HG03432 (cell line): ENCODE results near the gene RNF167.
"Not testable (repeated sequence)": the region's sequence is repeated elsewhere in the genome, so short reads cannot be mapped to it uniquely, and the experiment has no call there.

Experiments
- ATAC-seq: cut with Tn5 transposase; IDR thresholded peaks from one replicate; pipeline ENCODE4 v1.9.1; 2021; ENCODE audit warnings: mild to moderate bottlenecking, moderate library complexity; ENCODE audit not compliant: unreplicated experiment

The RNF167 gene

GRCh38 chr17:4901648-4902344 is 38.3 kb upstream of the RNF167 start:
- no peak for ATAC-seq

- ATAC-seq = no peak
Observed at GRCh38 chr17:4902540-4902939, 37.5 kb upstream of the RNF167 start.

- ATAC-seq = no peak
Observed at GRCh38 chr17:4903051-4903818, 36.8 kb upstream of the RNF167 start, which contains the start of gene CHRNE. TSS of gene CHRNE (minus strand) at chr17:4903098. CDS start at chr17:4903063, 35 bp downstream.

DNA sequence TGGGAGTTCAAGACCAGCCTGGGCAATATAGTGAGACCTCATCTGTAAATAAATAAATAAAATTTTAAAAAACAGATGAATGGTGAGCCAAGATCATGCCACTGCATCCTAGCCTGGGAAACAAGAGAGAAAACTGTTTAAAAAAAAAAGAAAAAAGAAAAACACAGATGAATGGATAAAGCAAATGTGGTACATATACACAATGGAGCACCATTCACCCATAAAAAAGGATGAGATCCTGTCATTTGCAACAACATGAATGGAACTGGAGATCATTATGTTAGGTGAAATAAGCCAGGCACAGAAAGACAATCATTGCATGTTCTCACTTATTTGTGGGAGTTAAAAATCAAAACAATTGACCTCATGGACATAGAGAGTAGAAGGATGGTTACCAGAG is 33.4 kb upstream of the RNF167 start:
- ATAC-seq = not testable (repeated sequence)

DNA sequence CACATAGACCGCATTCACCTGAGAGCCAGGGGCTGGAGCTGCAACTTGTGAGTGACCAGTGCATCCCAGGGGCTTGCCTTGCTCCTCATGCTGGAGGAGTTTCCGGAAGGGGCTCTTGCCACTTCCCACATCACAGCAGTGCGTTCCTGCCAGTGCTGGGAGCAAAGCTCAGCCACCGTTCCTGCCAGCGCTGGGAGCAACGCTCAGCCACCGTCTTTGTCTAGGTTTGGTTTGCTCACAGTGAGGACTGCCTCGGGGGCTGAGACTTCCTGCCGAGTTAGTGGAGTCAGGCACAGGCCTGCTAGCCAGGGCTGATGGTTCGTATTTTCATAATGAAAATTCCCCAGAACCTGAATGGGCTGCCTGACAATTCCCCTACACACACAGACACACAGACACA is 31.8 kb upstream of the RNF167 start:
- no peak for ATAC-seq

GRCh38 chr17:4908711-4909496 is 31.2 kb upstream of the RNF167 start:
- ATAC-seq = no peak

- ATAC-seq = no peak
Observed at GRCh38 chr17:4913994-4914393, 26.1 kb upstream of the RNF167 start.

- not testable (repeated sequence) for ATAC-seq
Observed at GRCh38 chr17:4914551-4914950, 25.5 kb upstream of the RNF167 start.

- ATAC-seq = no peak
Observed at GRCh38 chr17:4919511-4920047, 20.5 kb upstream of the RNF167 start.

- no peak for ATAC-seq
Observed at GRCh38 chr17:4920351-4921048, 19.6 kb upstream of the RNF167 start.

DNA sequence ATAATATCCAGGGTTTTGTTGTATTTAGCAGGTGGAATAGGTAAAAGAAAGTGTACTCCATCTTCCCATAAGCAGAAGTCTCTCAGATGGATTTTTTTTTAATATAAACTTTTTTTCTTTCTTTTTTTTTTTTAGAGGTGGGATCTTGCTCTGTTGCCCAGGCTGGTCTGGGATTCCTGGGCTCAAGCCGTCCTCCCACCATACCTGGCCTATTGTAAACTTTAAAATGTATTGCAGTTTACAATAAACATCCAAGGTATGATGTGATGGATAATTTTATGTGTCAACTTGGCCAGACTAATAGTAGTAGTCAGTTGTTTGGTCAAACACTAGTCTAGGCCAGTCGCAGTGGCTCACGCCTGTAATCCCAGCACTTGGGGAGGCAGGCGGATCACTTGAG is 18.7 kb upstream of the RNF167 start:
- ATAC-seq = no peak

- ATAC-seq = not testable (repeated sequence)
Observed at GRCh38 chr17:4926577-4927335, 13.3 kb upstream of the RNF167 start.

DNA sequence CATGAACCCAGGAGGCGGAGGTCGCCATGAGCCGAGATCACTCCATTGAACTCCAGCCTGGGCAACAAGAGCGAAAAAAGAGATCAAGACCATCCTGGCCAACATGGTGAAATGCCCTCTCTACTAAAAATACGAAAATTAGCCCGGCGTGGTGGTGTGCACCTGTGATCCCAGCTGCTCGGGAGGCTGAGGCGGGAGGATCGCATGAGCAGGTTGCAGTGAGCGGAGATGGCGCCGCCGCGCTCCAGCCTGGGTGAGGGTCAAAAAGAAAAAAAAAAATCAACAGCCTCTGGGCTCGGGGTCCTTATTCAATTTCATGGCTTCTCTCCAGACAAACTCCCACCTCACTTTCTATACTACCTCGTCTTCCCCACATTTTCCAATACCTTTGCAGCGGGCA is 11.2 kb upstream of the RNF167 start:
- ATAC-seq = no peak

GRCh38 chr17:4931963-4932362 is 8.1 kb upstream of the RNF167 start, which contains the start of gene GP1BA:
TSS of gene GP1BA (plus strand) at chr17:4932277. CDS start at chr17:4932605, 328 bp downstream.
- no peak for ATAC-seq

GRCh38 chr17:4932756-4933155 is 7.3 kb upstream of the RNF167 start:
- ATAC-seq = no peak

- ATAC-seq = no peak
Observed at GRCh38 chr17:4933646-4934045, 6.4 kb upstream of the RNF167 start.

GRCh38 chr17:4934173-4934979 is 5.7 kb upstream of the RNF167 start:
- no peak for ATAC-seq

DNA sequence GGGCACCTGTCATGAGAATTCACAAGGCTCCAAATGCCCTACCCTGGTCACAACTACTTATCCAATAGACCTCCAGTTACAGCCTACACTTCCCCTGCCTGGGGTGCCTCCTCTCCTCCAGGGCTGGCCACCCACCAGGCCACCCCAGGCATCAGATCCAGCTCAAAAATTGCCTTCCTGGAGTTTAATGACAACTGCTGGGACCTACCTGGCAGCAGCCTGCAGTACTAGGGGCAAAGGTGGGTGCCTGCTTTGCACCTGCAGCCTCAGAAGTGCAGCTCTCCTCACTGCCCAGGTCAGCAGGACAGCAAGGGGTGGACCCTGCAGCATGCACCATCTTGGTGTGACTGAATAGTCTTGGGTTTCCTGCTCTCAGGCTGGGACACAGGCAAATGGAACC is 4.4 kb upstream of the RNF167 start:
- no peak for ATAC-seq

- ATAC-seq = no peak
Observed at GRCh38 chr17:4936436-4936835, 3.6 kb upstream of the RNF167 start.
